GM23338 (cell line): ENCODE data around the gene AMBRA1. TPM values are rescaled to one million over a fixed set of nuclear protein-coding genes. Genes with fewer than 3 reads are reported as not detected.

Source experiments
- ATAC-seq: fragments of 200-7000 bp; cut with Tn5 transposase; 3 replicates; pipeline ENCODE4 v1.9.1; 2020
- DNase-seq: peaks from one replicate; pipeline ENCODE4 v3.0.0-alpha.2; 2015; ENCODE audit warnings: low spot score
- H2AFZ ChIP-seq: fragments of 200-600 bp; sonication (generic); 2 replicates; pipeline ENCODE4 v1.8.0; 2016; ENCODE audit warnings: antibody characterized with exemption, mild to moderate bottlenecking, moderate library complexity
- H3F3A ChIP-seq: fragments of 200-600 bp; sonication (generic); replicated peaks from 2 replicates; pipeline ENCODE4 v1.8.0; 2017; ENCODE audit warnings: antibody characterized with exemption, mixed run types, low read depth
- H3K27ac ChIP-seq: fragments of 200-600 bp; sonication (generic); 2 replicates; pipeline ENCODE4 v1.6.1; 2016; ENCODE audit warnings: low read depth
- H3K27me3 ChIP-seq: fragments of 200-600 bp; sonication (generic); 2 replicates; pipeline ENCODE4 v1.8.0; 2016; ENCODE audit warnings: mild to moderate bottlenecking, mixed run types, moderate library complexity; ENCODE audit not compliant: insufficient read depth
- H3K36me3 ChIP-seq: fragments of 200-600 bp; sonication (generic); 2 replicates; pipeline ENCODE4 v1.8.0; 2016; ENCODE audit warnings: mild to moderate bottlenecking; ENCODE audit not compliant: insufficient read depth
- H3K4me1 ChIP-seq: fragments of 200-600 bp; sonication (generic); 2 replicates; pipeline ENCODE4 v1.8.0; 2016; ENCODE audit warnings: mild to moderate bottlenecking, moderate library complexity; ENCODE audit not compliant: insufficient read depth
- H3K4me2 ChIP-seq: fragments of 200-600 bp; sonication (generic); 2 replicates; pipeline ENCODE4 v1.7.1; 2017; ENCODE audit warnings: mixed run types
- H3K4me3 ChIP-seq: fragments of 200-600 bp; sonication (generic); 2 replicates; pipeline ENCODE4 v1.6.1; 2016; ENCODE audit warnings: mixed run types
- H3K79me2 ChIP-seq: fragments of 200-600 bp; sonication (generic); replicated peaks from 2 replicates; pipeline ENCODE4 v1.8.0; 2017; ENCODE audit warnings: mild to moderate bottlenecking; ENCODE audit not compliant: insufficient read depth
- H3K9me2 ChIP-seq: fragments of 200-600 bp; sonication (generic); 2 replicates; pipeline ENCODE4 v1.8.0; 2017; ENCODE audit not compliant: insufficient read depth
- H4K20me1 ChIP-seq: fragments of 200-600 bp; sonication (generic); replicated peaks from 2 replicates; pipeline ENCODE4 v1.8.0; 2017; ENCODE audit warnings: mild to moderate bottlenecking; ENCODE audit not compliant: insufficient read depth
- H3K27ac Mint-ChIP-seq: 2 replicates; pipeline ENCODE4 v1.8.0; 2020; ENCODE audit warnings: inconsistent platforms, mild to moderate bottlenecking, moderate library complexity, mixed read lengths
- H3K27me3 Mint-ChIP-seq: 3 replicates; pipeline ENCODE4 v1.8.0; 2022; ENCODE audit warnings: low read depth, mild to moderate bottlenecking, moderate library complexity, mixed read lengths, inconsistent platforms; ENCODE audit not compliant: insufficient read depth, poor library complexity
- H3K36me3 Mint-ChIP-seq: 3 replicates; pipeline ENCODE4 v1.8.0; 2021; ENCODE audit warnings: low read depth, mild to moderate bottlenecking, inconsistent platforms, moderate library complexity, mixed read lengths
- H3K4me1 Mint-ChIP-seq: 3 replicates; pipeline ENCODE4 v1.8.0; 2020; ENCODE audit warnings: mild to moderate bottlenecking, inconsistent platforms, mixed read lengths
- H3K4me3 Mint-ChIP-seq: 3 replicates; pipeline ENCODE4 v1.8.0; 2021; ENCODE audit warnings: moderate library complexity, mild to moderate bottlenecking, inconsistent platforms, mixed read lengths
- H3K9me3 Mint-ChIP-seq: 3 replicates; pipeline ENCODE4 v1.8.0; 2020; ENCODE audit warnings: moderate library complexity, mild to moderate bottlenecking, inconsistent platforms, mixed read lengths
- CREB1 ChIP-seq: fragments of 250-450 bp; sonication (Bioruptor Pico); IDR thresholded peaks from 2 replicates; pipeline ENCODE4 v1.5.0; 2020; ENCODE audit warnings: low read depth, mild to moderate bottlenecking, moderate library complexity
- CTCF ChIP-seq, 2 experiments: fragments of 200-600 bp in 1 of 2; sonication (generic) in 1 of 2; conservative IDR thresholded peaks; 2 replicates each; pipeline versions ENCODE4 v1.5.1 to v1.6.1; 2016 to 2017; ENCODE audit warnings: antibody characterized with exemption in 2 of 2, low read depth in 2 of 2, mild to moderate bottlenecking in 2 of 2, moderate library complexity in 1 of 2
- EZH2 ChIP-seq: fragments of 200-600 bp; sonication (generic); IDR thresholded peaks from one replicate; pipeline ENCODE4 v1.8.0; 2017; ENCODE audit warnings: antibody characterized with exemption, mild to moderate bottlenecking, low read depth; ENCODE audit not compliant: unreplicated experiment
- EZH2phosphoT487 ChIP-seq: fragments of 200-600 bp; sonication (generic); IDR thresholded peaks from one replicate; pipeline ENCODE4 v1.8.1; 2018; ENCODE audit warnings: antibody characterized with exemption; ENCODE audit not compliant: unreplicated experiment
- NANOG ChIP-seq: IDR thresholded peaks from 2 replicates; pipeline ENCODE4 v1.6.1; 2016; ENCODE audit warnings: antibody characterized with exemption, borderline replicate concordance
- POLR2AphosphoS5 ChIP-seq: IDR thresholded peaks from 2 replicates; pipeline ENCODE4 v1.6.1; 2016; ENCODE audit warnings: antibody characterized with exemption, low read depth
- ZNF114 ChIP-seq: fragments of 250-450 bp; sonication (Bioruptor Pico); IDR thresholded peaks from 2 replicates; pipeline ENCODE4 v1.5.0; 2020; ENCODE audit warnings: mild to moderate bottlenecking, moderate library complexity
- ZNF331 ChIP-seq: fragments of 250-450 bp; sonication (Bioruptor Pico); IDR thresholded peaks from 2 replicates; pipeline ENCODE4 v1.5.0; 2020; ENCODE audit warnings: low read depth, mild to moderate bottlenecking, moderate library complexity
- polyA plus RNA-seq: library from polyadenylated mRNA; unstranded; fragments of >200 nt; fragmentation: Nextera tagmentation; extraction: Ambion mirVana; gene quantifications from 2 replicates; pipeline ENCODE4 v1.2.1, GENCODE V29; 2016
- total RNA-seq: library from RNA; depleted of rRNA; stranded (reverse); fragments of >200 nt; shearing (Covaris generic); gene quantifications from 2 replicates; pipeline ENCODE4 v1.2.3, GENCODE V29; 2014
- TF ChIP-seq, protein P1 (sequence below): IDR thresholded peaks from one replicate; pipeline ENCODE4 v1.6.1; 2018; ENCODE audit warnings: antibody characterized with exemption; ENCODE audit not compliant: unreplicated experiment
- TF ChIP-seq, protein P2 (sequence below): fragments of 250-450 bp; sonication (Bioruptor Pico); IDR thresholded peaks from 2 replicates; pipeline ENCODE4 v1.5.0; 2020; ENCODE audit warnings: mild to moderate bottlenecking, moderate library complexity

Gene AMBRA1
- total and polyA plus RNA-seq, 2 experiments from 2014 or later = 8.3 to 34.8 TPM

DNA sequence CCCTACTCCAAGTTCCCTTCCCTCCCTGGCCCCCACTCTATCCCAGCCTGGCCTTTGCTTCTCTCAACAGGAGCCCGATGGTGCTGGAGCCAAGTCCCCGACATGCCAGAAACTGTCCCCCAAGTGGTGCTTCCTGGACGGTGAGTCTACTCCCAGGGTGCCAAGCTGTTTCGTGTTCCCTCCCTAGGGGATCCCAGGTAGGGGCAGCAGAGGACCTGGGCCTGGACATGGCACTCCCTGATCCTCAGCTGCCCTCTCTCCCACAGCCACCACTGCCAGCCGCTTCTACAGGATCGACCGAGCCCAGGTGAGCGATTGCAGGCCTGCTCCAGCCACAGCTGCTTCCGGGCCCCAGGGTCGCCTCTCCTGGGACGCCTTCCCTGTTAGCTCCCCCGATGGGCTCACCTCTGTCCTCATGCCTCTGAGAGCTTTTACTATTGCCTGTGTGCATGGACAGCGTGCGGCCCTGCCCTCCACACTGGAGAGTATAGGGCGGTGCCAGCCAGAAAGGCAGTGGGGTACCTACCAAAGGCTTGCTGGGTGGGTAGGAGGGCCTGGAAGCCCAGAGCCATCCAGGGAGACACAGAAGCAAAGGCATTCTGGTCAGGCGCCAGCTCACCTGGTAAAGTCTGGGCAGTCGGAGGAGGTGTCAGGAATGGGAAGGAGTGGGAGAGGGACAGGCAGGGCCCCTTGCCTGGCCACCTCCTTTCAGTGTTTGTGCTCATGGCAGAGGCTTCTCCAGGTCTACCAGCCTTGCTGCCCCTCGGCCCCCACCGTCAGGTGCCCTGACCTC is 217.4 kb downstream of the AMBRA1 start:
- no peak overlapping the region for H3K27ac Mint-ChIP-seq
- H3K36me3 Mint-ChIP-seq = peaks cover 34% of the 10 kb centered on the region

More for the DNA sequence above, 217.4 kb downstream of the AMBRA1 start:
- H3K27ac ChIP-seq = no peak overlapping the region
- DNase-seq (no peak), ATAC-seq (no peak)
- no peaks in the 10 kb centered on the region for H3K27me3 ChIP-seq
- no peaks in the 10 kb centered on the region for H3K79me2 ChIP-seq
- no peaks in the 10 kb centered on the region for H3K9me2 ChIP-seq
- H3K4me2 ChIP-seq = no peak overlapping the region
- Mint-ChIP-seq H3K9me3 (no peaks in the 10 kb centered on the region), H3K4me3 (no peak overlapping the region), H3K27me3 (peaks cover 9% of the 10 kb centered on the region), H3K4me1 (peaks cover 10% of the 10 kb centered on the region; the same call in 2 of the 3 replicates)
- TF ChIP-seq NANOG = no peak
- TF ChIP-seq EZH2phosphoT487 = no peak
- no peak for TF ChIP-seq EZH2
- TF ChIP-seq CREB1 (CRISPR knock-in tag) = no peak
- no peak for TF ChIP-seq POLR2AphosphoS5
- TF ChIP-seq ZNF331 (CRISPR knock-in tag) = no peak
- no peak for TF ChIP-seq CTCF (conservative IDR thresholded peaks at IDR 0.05; ENCODE audit: low read depth in 2 of 2)
- TF ChIP-seq ZNF114 = no peak
- TF ChIP-seq, protein P1, sequence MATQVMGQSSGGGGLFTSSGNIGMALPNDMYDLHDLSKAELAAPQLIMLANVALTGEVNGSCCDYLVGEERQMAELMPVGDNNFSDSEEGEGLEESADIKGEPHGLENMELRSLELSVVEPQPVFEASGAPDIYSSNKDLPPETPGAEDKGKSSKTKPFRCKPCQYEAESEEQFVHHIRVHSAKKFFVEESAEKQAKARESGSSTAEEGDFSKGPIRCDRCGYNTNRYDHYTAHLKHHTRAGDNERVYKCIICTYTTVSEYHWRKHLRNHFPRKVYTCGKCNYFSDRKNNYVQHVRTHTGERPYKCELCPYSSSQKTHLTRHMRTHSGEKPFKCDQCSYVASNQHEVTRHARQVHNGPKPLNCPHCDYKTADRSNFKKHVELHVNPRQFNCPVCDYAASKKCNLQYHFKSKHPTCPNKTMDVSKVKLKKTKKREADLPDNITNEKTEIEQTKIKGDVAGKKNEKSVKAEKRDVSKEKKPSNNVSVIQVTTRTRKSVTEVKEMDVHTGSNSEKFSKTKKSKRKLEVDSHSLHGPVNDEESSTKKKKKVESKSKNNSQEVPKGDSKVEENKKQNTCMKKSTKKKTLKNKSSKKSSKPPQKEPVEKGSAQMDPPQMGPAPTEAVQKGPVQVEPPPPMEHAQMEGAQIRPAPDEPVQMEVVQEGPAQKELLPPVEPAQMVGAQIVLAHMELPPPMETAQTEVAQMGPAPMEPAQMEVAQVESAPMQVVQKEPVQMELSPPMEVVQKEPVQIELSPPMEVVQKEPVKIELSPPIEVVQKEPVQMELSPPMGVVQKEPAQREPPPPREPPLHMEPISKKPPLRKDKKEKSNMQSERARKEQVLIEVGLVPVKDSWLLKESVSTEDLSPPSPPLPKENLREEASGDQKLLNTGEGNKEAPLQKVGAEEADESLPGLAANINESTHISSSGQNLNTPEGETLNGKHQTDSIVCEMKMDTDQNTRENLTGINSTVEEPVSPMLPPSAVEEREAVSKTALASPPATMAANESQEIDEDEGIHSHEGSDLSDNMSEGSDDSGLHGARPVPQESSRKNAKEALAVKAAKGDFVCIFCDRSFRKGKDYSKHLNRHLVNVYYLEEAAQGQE = no peak
- TF ChIP-seq, protein P2, sequence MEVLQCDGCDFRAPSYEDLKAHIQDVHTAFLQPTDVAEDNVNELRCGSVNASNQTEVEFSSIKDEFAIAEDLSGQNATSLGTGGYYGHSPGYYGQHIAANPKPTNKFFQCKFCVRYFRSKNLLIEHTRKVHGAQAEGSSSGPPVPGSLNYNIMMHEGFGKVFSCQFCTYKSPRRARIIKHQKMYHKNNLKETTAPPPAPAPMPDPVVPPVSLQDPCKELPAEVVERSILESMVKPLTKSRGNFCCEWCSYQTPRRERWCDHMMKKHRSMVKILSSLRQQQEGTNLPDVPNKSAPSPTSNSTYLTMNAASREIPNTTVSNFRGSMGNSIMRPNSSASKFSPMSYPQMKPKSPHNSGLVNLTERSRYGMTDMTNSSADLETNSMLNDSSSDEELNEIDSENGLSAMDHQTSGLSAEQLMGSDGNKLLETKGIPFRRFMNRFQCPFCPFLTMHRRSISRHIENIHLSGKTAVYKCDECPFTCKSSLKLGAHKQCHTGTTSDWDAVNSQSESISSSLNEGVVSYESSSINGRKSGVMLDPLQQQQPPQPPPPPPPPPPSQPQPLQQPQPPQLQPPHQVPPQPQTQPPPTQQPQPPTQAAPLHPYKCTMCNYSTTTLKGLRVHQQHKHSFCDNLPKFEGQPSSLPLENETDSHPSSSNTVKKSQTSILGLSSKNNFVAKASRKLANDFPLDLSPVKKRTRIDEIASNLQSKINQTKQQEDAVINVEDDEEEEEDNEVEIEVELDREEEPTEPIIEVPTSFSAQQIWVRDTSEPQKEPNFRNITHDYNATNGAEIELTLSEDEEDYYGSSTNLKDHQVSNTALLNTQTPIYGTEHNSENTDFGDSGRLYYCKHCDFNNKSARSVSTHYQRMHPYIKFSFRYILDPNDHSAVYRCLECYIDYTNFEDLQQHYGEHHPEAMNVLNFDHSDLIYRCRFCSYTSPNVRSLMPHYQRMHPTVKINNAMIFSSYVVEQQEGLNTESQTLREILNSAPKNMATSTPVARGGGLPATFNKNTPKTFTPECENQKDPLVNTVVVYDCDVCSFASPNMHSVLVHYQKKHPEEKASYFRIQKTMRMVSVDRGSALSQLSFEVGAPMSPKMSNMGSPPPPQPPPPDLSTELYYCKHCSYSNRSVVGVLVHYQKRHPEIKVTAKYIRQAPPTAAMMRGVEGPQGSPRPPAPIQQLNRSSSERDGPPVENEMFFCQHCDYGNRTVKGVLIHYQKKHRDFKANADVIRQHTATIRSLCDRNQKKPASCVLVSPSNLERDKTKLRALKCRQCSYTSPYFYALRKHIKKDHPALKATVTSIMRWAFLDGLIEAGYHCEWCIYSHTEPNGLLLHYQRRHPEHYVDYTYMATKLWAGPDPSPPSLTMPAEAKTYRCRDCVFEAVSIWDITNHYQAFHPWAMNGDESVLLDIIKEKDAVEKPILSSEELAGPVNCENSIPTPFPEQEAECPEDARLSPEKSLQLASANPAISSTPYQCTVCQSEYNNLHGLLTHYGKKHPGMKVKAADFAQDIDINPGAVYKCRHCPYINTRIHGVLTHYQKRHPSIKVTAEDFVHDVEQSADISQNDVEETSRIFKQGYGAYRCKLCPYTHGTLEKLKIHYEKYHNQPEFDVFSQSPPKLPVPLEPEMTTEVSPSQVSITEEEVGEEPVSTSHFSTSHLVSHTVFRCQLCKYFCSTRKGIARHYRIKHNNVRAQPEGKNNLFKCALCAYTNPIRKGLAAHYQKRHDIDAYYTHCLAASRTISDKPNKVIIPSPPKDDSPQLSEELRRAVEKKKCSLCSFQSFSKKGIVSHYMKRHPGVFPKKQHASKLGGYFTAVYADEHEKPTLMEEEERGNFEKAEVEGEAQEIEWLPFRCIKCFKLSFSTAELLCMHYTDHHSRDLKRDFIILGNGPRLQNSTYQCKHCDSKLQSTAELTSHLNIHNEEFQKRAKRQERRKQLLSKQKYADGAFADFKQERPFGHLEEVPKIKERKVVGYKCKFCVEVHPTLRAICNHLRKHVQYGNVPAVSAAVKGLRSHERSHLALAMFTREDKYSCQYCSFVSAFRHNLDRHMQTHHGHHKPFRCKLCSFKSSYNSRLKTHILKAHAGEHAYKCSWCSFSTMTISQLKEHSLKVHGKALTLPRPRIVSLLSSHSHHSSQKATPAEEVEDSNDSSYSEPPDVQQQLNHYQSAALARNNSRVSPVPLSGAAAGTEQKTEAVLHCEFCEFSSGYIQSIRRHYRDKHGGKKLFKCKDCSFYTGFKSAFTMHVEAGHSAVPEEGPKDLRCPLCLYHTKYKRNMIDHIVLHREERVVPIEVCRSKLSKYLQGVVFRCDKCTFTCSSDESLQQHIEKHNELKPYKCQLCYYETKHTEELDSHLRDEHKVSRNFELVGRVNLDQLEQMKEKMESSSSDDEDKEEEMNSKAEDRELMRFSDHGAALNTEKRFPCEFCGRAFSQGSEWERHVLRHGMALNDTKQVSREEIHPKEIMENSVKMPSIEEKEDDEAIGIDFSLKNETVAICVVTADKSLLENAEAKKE (CRISPR knock-in tag) = no peak
- no peak overlapping the region for H3K4me3 ChIP-seq
- no peak overlapping the region for H2AFZ ChIP-seq
- peaks cover 22% of the 10 kb centered on the region for H3F3A ChIP-seq
- H3K36me3 ChIP-seq = no peaks in the 10 kb centered on the region; the same call in 1 of the 2 replicates
- H3K4me1 ChIP-seq = peaks cover 7% of the 10 kb centered on the region
- peaks cover 4% of the 10 kb centered on the region; the same call in 1 of the 2 replicates for H4K20me1 ChIP-seq
